ENCODE results near the gene MAP7D1.

Gene MAP7D1

DNA sequence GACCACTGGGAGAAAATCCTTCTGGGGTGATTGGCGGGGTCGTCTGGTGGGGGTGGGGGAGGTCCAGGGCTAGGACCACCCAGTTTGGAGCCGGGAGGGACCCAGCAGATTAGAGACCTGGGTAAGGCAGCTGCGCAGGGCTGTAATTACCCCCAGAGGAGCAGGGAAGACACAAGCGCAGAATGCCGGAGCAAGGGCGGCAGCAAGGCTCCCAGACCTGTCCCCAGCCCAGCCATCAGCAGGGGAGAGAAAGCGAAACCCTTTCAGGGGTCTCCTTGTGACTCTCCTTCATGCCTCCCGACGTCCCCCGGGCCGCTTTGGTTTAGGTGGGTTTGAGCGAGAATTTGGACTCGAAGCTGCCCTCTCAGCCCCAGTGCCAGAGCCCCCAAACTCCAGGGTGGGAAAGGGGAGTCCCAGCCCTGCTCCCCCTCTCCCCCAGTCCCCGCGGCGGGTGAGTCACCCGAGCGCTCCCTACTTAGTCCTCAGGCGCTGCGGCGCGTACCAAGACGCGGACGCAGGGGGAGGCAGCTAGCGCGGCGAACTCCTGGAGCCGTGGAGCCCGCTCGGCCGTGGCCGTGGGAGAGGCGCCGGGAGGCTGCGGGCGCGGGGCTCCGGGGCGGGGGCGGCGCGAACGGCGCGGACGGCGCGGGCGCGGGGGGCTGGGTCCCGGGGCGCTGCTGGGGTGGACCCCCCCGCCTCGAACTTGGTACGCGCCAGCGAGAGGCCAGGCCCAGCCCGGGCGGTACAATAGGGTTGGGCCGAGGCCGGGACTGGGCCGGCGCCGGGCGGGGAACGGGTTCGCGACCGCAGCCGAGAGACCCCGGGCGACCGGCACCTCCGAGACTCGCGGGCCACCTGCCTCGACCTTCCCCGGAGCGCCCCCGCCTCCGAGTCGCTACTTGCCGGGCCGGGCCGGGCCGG, at the start of gene MAP7D1:
MAP7D1 (plus strand) TSS at position 753 of the 921 bp plus-strand sequence. CDS start 258 bp downstream, outside the sequence.
- peak; percentile 44 for DNase-seq (ENCODE audit: low read depth)

DNA sequence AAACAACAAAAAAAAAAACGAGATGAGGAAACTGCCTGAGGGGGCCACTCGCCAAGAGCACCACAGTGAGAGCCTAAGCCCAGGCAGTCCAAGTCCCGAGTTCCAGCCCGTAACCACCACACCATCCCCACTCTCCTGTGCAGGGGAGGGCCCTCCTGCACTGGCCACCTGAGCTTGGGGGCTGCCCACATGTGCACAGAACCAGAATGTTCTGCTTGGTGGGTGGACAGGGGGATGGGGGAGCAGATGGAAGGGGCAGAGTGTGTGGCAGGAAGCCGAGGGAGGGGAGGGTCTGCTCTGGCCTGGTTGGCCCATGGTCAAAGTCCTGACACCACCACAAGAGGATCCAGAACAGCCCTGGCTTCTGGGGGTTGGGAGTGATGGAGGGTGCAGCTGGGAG, 49.7 kb upstream of the MAP7D1 start:
- DNase-seq (ENCODE audit: low read depth): no peak

GRCh38 chr1:36107394-36107793, 48.6 kb upstream of the MAP7D1 start:
- DNase-seq (ENCODE audit: low read depth): no peak

DNA sequence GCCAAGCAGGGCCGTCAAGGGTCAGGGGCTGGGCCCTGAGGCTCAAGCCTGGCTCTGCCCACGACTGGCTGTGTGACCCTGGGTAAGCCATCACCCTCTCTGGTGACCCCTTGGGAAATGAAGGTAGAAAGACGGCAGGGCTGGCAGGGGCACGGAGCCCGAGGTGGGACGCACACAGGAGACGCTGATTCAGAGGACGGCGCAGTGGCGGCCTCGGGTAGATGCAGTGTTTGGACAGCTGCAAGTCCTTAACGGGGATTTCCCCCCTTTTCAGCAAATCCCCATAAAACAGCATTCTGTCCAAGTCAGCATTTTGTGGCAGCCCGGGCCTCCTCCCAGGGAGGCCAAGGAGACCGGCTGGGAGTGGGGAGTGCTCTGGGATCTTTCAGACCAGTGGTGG, 47.6 kb upstream of the MAP7D1 start:
- no peak for DNase-seq (ENCODE audit: low read depth)

- no peak for DNase-seq (ENCODE audit: low read depth)
These were observed 46.8 kb upstream of the MAP7D1 start for GRCh38 chr1:36109041-36109679.

DNA sequence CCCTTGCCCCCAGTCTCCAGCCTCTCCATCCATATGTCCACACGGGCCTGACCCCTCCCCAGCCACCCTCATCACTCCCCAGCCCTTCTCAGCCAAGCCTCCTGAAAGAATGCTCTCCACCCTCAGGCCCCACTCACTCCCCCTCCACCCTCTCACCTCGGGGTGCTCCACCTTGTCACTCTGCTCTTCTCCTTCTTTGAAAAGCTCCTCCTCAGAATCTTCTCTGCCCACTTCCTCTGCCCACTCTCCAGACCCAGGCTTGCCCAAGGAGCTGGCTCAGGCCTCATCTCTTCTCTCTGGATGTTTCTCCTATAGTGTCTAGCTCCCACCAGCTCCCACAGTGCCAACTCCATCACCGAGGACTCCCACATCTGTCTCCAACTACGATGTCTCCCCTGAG, 44.8 kb upstream of the MAP7D1 start:
- no peak for DNase-seq (ENCODE audit: low read depth)

- DNase-seq (ENCODE audit: low read depth): no peak
These were observed 43.1 kb upstream of the MAP7D1 start for GRCh38 chr1:36112823-36113222.

DNA sequence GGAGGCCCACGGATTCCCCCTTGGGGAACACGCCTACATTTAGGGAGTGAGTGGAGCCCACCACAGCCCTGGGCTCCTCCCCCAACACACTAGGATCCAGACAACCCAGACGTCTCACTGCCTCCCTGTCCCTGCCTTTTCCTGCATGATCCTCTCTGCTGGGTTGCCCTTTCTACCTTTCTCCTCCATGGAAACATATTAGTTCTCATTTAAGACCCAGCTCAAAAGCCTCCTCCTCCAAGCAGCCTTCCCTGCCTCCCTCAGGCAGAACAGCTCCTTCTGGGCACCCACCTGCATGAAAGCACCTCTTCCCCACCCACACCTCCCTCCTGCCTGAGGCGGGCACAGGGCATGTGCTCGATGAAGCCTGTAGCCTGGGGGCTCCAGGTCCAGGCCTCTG, 41.6 kb upstream of the MAP7D1 start:
- no peak for DNase-seq (ENCODE audit: low read depth)

DNA sequence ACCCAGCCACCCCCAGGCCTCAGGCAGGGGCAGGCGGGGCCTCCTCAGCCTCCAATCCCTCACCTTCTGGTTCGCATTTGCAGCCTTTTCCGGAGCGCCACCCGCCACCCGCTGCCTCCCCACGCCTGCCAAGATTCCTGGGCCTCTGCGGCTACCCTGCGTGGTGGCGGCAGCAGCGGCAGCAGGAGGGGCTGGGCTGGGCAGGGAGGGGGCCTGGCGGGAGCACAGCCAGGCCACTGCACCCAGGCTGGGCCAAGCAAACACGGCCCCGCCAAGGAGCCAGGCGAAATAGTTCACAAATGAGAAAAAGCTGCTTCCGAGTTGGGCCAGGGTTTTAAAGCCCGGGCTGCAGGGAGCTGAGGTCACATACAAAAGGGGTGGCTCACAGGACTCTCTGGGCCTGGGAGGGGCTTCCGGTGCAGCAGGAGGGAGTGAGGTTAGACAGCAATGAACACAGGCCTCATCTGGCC, 40.7 kb upstream of the MAP7D1 start:
- no peak for DNase-seq (ENCODE audit: low read depth)

GRCh38 chr1:36115931-36116330, 40.0 kb upstream of the MAP7D1 start:
- no peak for DNase-seq (ENCODE audit: low read depth)

GRCh38 chr1:36116901-36117300, 39.1 kb upstream of the MAP7D1 start:
- no peak for DNase-seq (ENCODE audit: low read depth)

- no peak for DNase-seq (ENCODE audit: low read depth)
These were observed 37.3 kb upstream of the MAP7D1 start for GRCh38 chr1:36118447-36119204.

DNA sequence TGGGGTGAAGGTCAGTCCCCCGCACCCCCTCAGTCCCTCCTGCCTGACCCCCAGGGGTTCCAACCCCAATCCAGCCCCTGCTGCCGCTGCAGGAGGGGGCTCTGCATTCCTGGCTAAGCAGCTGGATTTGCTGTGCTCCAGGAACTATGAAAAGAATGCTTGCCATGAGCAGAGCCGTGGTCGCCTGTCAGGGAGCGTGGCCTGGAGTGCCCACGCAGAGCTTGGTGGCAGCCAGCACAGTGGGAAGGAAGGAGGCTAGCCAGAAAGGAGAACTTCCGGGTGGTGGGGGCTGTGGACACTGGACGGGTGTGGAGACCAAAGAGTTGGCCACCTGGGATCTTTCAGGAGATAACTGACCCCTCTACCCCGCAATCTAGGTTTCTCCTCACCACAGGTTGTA, 36.5 kb upstream of the MAP7D1 start:
- no peak for DNase-seq (ENCODE audit: low read depth)

DNA sequence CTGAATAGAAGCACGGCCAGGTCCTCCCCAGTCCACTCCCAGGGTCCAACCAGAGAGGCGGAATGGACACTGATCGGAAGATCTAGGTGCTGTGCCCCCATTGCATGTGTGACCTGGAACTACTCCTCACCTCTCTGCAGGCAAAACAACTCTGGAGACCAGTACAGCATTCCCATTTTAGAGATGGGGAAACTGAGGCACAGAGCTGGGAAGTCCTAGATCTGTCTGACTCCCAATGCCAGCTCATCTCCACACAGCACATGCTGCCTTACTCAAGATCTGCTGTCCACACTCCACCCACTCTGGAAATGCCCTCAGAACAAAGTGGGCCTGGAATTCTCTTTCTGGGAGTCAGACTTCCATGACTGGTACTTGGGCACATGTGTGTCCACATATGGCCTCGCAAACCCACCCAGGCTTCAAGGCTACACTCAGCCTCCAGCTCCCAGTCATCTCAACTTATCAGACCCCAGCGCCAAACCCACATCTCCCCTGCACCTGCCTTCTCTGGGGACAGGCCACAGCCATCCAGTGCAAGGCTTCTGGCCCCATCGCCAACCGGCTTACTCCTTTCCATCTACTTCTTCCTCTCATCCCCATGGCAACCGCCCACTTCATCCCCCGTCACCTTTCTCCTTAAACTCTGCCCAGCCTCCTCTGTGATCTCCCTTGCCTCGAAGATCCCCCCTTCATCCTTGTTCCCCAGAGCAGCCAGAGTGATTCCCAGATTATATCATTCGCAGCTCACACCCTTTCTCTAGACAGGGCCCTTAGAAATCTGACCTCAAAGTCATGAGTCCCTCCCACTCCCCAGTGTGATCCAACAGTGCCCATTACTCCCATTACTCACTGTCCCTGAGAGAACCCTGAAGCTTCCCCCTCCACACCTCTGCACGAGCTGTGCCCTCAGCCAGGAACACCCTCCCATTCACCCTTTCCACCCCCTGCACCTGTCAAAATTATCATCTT, 33.6 kb upstream of the MAP7D1 start:
- DNase-seq (ENCODE audit: low read depth): no peak

DNA sequence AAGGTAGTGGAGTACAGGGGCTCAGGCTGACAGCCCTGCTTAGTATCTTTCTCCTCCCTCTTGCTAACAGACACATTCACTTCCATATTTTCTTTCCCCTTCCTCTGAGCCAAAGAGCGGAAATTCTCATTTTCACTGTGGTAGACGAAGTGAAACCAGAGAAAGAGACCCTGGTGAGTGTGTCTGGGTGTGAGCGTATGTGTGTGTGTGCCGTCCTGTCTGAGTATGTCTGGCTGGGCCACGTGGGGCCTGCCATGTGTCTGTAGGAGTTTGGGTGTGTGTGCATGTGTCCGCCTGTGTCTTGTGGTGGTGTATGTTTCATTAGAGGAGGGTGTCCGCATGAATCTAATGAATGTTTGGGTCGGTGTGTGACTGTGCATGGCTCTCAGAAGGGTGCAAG, 32.6 kb upstream of the MAP7D1 start:
- DNase-seq (ENCODE audit: low read depth): no peak

GRCh38 chr1:36124404-36125128, 31.4 kb upstream of the MAP7D1 start:
- no peak for DNase-seq (ENCODE audit: low read depth)

- no peak for DNase-seq (ENCODE audit: low read depth)
These were observed 30.6 kb upstream of the MAP7D1 start, which contains the start of gene COL8A2 for GRCh38 chr1:36125129-36125991. TSS of gene COL8A2 (minus strand) at chr1:36125222. CDS start at chr1:36100242, 24,980 bp downstream.

- DNase-seq (ENCODE audit: low read depth): no peak
These were observed 29.8 kb upstream of the MAP7D1 start for GRCh38 chr1:36126005-36126716.

All from HS-5 (cell line).